ENCODE results near the gene MECR. TPM values are rescaled to one million over a fixed set of nuclear protein-coding genes. Genes with fewer than 3 reads are reported as not detected.

The MECR gene
- total and polyA plus RNA-seq, 8 donors: 8.9 to 47.8 (median 17.8) TPM

- peak in 1 of 2 donors; percentile 15 for DNase-seq
- Histone ChIP-seq H3K4me1 (peaks cover 34 to 64% (median 54%) of the 10 kb centered on the region in 4 donors), H3K4me3 (no peak overlapping the region), H3K9me3 (no peaks in the 10 kb centered on the region), H3K27me3 (no peaks in the 10 kb centered on the region), H3K27ac (peak overlapping the region; percentile 29 to 100 (median 59)), H3K36me3 (peaks cover 0 to 18% (median 8%) of the 10 kb centered on the region in 4 donors)
- intact Hi-C loops (cut with DNase I; ENCODE audit: low total_unique reads): no loop called here
- 68 to 71% (median 69%) methylated on average over 12 of the region's 12 CpGs for WGBS, 5 donors
- TF ChIP-seq POLR2AphosphoS5 (IDR thresholded peaks at IDR 0.05) (no peak), POLR2A (IDR thresholded peaks at IDR 0.05) (no peak), EP300 (IDR thresholded peaks at IDR 0.05) (no peak), CTCF (IDR thresholded peaks at IDR 0.05) (no peak)
Observed at GRCh38 chr1:29177022-29177705, 53.6 kb downstream of the MECR start.

- Histone ChIP-seq H3K9me3 (no peaks in the 10 kb centered on the region), H3K36me3 (peaks cover 0 to 18% (median 8%) of the 10 kb centered on the region in 4 donors), H3K27ac (peak overlapping the region in 3 of 5 donors; percentile 59 to 100 (median 70)), H3K4me3 (no peak overlapping the region), H3K27me3 (no peaks in the 10 kb centered on the region), H3K4me1 (peaks cover 39 to 70% (median 58%) of the 10 kb centered on the region in 4 donors)
- DNase-seq: no peak
- intact Hi-C loops (cut with DNase I; ENCODE audit: low total_unique reads): no loop called here
- TF ChIP-seq EP300 (IDR thresholded peaks at IDR 0.05): no peak
- no peak for TF ChIP-seq POLR2A (IDR thresholded peaks at IDR 0.05)
- no peak for TF ChIP-seq POLR2AphosphoS5 (IDR thresholded peaks at IDR 0.05)
- TF ChIP-seq CTCF (IDR thresholded peaks at IDR 0.05): no peak
- WGBS, 5 donors: 33 to 42% (median 35%) methylated on average over 4 of the region's 4 CpGs
Observed at GRCh38 chr1:29176576-29176975, 54.2 kb downstream of the MECR start.

- WGBS, 5 donors: 84 to 92% (median 90%) methylated on average over 7 to 8 of the region's 8 CpGs
- Histone ChIP-seq H3K36me3 (peaks cover under 1 to 23% (median 17%) of the 10 kb centered on the region in 4 donors), H3K4me1 (peaks cover 26 to 78% (median 51%) of the 10 kb centered on the region in 4 donors), H3K9me3 (no peaks in the 10 kb centered on the region), H3K27me3 (no peaks in the 10 kb centered on the region), H3K4me3 (no peak overlapping the region), H3K27ac (no peak overlapping the region)
- DNase-seq: peak in 1 of 2 donors; percentile 8
- intact Hi-C loops (cut with DNase I; ENCODE audit: low total_unique reads): no loop called here
- TF ChIP-seq EP300 (IDR thresholded peaks at IDR 0.05) (no peak), CTCF (IDR thresholded peaks at IDR 0.05) (no peak), POLR2A (IDR thresholded peaks at IDR 0.05) (no peak), POLR2AphosphoS5 (IDR thresholded peaks at IDR 0.05) (no peak)
Observed at GRCh38 chr1:29172415-29172939, 58.3 kb downstream of the MECR start.

- DNase-seq: no peak
- no peak for TF ChIP-seq POLR2A (IDR thresholded peaks at IDR 0.05)
- TF ChIP-seq POLR2AphosphoS5 (IDR thresholded peaks at IDR 0.05): no peak
- TF ChIP-seq EP300 (IDR thresholded peaks at IDR 0.05): no peak
- no peak for TF ChIP-seq CTCF (IDR thresholded peaks at IDR 0.05)
- Histone ChIP-seq H3K27me3 (no peaks in the 10 kb centered on the region), H3K36me3 (peaks cover 9 to 32% (median 26%) of the 10 kb centered on the region in 4 donors), H3K27ac (no peak overlapping the region), H3K4me1 (peaks cover 22 to 77% (median 49%) of the 10 kb centered on the region in 4 donors), H3K4me3 (no peak overlapping the region), H3K9me3 (no peaks in the 10 kb centered on the region)
- intact Hi-C loops (cut with DNase I; ENCODE audit: low total_unique reads): no loop called here
- 78 to 88% (median 85%) methylated on average over 5 of the region's 5 CpGs for WGBS, 5 donors
Observed at GRCh38 chr1:29171521-29171920, 59.2 kb downstream of the MECR start.
